ENCODE data around the gene KRTAP12-2.
"Not testable (repeated sequence)": the region's sequence is repeated elsewhere in the genome, so short reads cannot be mapped to it uniquely, and the experiment has no call there.

KRTAP12-2 gene

DNA sequence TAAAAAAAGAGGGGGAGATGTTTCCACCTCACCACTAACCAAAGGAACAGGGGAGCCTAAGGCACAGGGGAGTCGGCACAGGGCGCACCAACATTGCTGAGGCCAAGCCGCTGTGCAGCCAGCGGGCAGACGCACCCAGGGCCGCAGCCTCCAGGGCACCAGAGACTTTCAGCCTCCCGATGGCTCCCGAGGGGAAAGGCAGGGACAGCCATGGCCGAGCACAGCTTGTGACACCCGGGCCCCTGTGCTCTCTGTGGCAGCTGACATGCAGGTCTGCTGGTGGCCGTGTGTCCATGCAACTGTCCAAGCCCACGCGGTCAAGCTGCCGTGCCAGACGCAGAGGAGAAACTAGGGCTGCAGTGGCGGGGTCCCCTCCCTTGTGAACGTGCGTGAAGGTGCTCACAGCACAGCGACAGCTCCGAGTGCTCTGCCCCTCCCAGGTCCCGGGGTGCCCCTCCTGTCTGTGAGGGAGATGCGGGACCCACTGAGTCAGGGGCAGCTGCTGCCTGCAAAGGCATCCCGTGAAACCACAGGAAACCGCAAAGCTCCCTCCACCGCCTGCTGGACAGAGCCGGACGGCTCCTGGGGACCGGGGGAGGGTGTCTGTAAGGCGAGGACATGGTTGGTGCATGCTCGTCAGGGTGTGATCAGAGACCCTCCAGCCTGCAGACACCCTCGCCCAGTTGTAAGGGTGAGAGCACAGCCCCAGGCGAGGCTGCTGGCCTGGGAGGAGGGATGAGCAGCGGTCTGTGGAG, 18.0 kb downstream of the KRTAP12-2 start:
- DNase-seq, result no peak

- DNase-seq, result no peak
Observed at GRCh38 chr21:44647222-44647552, 19.5 kb downstream of the KRTAP12-2 start.

- not testable (repeated sequence) for DNase-seq
Observed at GRCh38 chr21:44646366-44647221, 20.1 kb downstream of the KRTAP12-2 start, which contains the start of gene KRTAP10-11. TSS of gene KRTAP10-11 (plus strand) at chr21:44646414. CDS start at chr21:44646459, 45 bp downstream.

- no peak for DNase-seq
Observed at GRCh38 chr21:44644878-44645277, 21.8 kb downstream of the KRTAP12-2 start.

- DNase-seq, result no peak
Observed at GRCh38 chr21:44643741-44644310, 22.9 kb downstream of the KRTAP12-2 start.

GRCh38 chr21:44640761-44641160, 26.0 kb downstream of the KRTAP12-2 start:
- no peak for DNase-seq

- DNase-seq, result no peak
Observed at GRCh38 chr21:44639331-44639655, 27.4 kb downstream of the KRTAP12-2 start.

DNA sequence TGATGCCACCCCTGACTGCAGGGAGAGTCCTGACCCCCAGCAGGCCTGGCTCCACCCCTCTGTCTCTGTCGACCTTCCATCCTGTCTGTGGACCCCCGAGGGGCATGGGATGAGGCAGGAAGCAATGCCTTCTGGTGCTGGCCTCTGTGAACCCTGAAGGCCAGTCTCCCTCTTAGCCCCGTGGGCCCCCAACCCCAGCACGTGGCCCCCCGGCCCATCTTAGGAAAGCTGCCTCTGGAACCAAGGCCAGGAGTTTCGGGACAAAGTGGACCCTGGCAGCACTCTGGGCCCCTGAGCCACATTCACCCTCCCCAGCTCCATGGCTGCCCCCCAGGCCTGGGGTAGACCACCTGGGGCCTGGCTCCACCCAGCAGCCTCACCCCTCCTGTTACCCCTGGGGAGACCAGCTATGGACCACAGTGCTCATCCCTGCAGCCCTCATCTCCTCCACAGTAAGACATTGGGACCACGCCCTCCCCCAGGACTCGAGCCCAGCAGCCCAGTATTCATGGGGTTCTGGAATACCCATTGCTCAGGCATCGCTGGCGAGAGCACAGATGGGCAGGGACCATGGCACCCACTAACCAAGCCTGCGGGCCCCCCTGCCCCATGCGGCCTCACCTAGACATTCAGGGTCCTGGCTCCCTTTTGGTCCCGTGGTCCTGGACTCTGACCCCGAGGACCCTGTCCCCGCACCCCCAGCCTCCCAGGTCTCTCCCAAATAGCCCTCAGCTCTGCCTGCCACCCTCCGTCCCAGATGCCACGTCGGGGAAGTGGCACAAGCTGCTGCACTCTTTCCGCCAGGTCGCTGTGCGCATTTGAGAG, 28.0 kb downstream of the KRTAP12-2 start:
- DNase-seq, result not testable (repeated sequence)

DNA sequence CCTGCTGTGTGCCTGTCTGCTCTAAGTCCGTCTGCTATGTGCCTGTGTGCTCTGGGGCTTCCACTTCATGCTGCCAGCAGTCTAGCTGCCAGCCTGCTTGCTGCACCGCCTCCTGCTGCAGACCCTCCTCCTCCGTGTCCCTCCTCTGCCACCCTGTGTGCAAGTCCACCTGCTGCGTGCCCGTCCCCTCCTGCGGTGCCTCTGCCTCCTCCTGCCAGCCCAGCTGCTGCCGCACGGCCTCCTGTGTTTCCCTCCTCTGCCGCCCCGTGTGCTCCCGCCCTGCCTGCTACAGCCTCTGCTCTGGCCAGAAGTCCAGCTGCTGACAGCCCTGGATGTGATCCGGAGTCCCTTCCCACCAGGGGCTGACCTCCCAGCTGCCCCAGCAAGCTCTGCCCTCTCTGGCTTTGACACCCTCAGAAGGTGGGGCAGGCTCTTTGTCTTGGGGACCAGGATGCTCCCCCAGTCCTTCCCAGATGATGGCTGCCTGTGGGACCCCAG, 28.8 kb downstream of the KRTAP12-2 start:
- not testable (repeated sequence) for DNase-seq

GRCh38 chr21:44637018-44637850, 29.5 kb downstream of the KRTAP12-2 start, which contains the start of gene KRTAP10-10:
TSS of gene KRTAP10-10 (plus strand) at chr21:44637356. CDS start at chr21:44637418, 62 bp downstream.
- DNase-seq, result no peak

DNA sequence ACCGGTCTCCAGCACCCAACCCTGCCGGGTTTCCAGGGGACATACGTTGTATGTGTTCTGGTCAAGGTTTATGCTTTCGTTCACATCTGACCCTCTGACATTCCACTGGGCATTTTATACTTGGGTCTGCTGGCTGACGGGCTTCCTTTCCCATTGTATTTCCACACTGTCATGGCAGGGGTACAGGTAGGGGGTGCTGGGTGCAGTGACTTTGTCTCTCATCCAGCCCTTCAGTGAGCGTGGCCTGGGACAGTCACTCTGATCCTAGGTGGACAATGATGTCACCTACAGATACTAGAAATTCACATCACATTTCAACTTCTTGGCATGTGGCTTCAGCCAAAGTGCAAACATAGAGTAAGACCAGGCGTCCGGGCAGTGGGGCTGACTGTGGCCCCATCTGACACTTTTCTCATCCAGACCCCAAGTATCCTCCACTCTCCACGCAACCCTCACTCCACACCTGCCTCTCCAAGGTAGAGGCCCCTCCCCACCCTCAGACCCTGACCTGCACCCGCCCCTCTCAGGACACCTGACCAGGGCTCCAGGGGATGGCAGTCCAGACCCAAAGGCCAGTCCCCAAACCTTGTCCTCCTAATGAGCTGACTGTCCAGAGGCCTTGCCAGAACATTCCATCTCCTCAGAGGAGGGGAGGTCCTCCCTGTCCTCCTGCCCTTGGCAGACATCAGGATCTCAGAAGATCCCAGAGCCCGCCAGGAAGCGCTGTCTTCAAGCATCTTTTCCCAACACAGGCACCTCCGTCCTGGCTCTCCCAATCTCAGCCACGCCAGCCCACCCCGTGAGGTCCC, 30.3 kb downstream of the KRTAP12-2 start:
- DNase-seq, result no peak

GRCh38 chr21:44632067-44632466, 34.7 kb downstream of the KRTAP12-2 start:
- DNase-seq, result no peak

- DNase-seq, result no peak
Observed at GRCh38 chr21:44630440-44630839, 36.3 kb downstream of the KRTAP12-2 start.

DNA sequence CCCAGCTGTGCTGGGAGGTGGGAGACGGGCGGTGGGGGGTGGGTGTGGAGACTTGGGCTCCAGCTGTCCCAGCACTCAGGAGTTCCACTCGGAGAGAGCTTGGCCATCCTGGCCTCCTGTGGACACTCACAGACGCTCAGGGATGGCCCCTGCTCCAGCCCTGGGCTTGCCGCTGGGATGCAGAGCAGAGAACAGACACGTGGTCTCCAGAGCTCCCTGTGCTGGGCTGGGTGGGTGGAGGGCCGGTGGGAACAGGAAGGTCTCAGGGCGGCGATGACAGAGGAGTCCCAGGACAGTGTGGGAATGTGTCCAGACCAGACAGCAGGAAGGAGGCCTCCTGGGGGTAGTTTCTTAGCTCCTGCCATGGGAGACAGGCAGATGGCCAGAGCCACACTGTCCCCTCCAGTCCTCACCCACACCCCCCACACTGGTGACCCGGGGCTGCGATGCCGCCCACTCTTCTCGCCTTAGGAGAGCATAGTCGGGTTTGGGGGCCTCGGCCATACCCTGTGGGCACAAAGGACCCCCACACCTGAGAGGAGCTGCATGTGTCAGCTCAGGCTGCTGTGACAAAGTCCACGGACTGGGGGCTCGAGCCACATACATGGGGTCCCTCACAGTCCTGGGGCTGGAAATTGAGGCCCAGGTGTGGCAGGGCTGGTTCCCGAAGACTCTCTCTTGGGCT, 37.9 kb downstream of the KRTAP12-2 start:
- DNase-seq, result no peak

GRCh38 chr21:44627831-44628233, 38.9 kb downstream of the KRTAP12-2 start:
- DNase-seq, result not testable (repeated sequence)

GRCh38 chr21:44627181-44627822, 39.4 kb downstream of the KRTAP12-2 start:
- not testable (repeated sequence) for DNase-seq

GRCh38 chr21:44626673-44627143, 40.0 kb downstream of the KRTAP12-2 start, which contains the start of gene KRTAP10-9:
TSS of gene KRTAP10-9 (plus strand) at chr21:44627093. CDS start at chr21:44627172, 79 bp downstream.
- no peak for DNase-seq

GRCh38 chr21:44626262-44626661, 40.5 kb downstream of the KRTAP12-2 start:
- no peak for DNase-seq

GRCh38 chr21:44625756-44626155, 41.0 kb downstream of the KRTAP12-2 start:
- DNase-seq, result no peak
